K562 (cell line): ENCODE results near the gene GNAI3.

Experiments used
- EGR1 ChIP-seq: fragments of 450-650 bp; conservative IDR thresholded peaks from 2 replicates; pipeline ENCODE4 v1.6.1; 2017; ENCODE audit warnings: mild to moderate bottlenecking
- EP400 ChIP-seq: fragments of 450-650 bp; IDR thresholded peaks from 2 replicates; pipeline ENCODE4 v1.6.1; 2017; ENCODE audit warnings: antibody characterized with exemption, mild to moderate bottlenecking, moderate library complexity
- FUS ChIP-seq: fragments of 200-400 bp; formaldehyde crosslinking; optimal IDR thresholded peaks from 2 replicates; pipeline ENCODE3; 2017; ENCODE audit warnings: low read depth, low read length
- JUNB ChIP-seq: fragments of 450-650 bp; formaldehyde crosslinking; conservative IDR thresholded peaks from 2 replicates; pipeline ENCODE4 v1.4.0; 2020; ENCODE audit warnings: mild to moderate bottlenecking
- KLF13 ChIP-seq: fragments of 450-650 bp; IDR thresholded peaks from 2 replicates; pipeline ENCODE4 v1.6.1; 2016; ENCODE audit warnings: missing genetic modification characterization, low read depth, mild to moderate bottlenecking, missing compliant biosample characterization, moderate library complexity, borderline replicate concordance
- SMAD1 ChIP-seq: fragments of 150-350 bp; IDR thresholded peaks from 2 replicates; pipeline ENCODE4 v1.6.1; 2014; ENCODE audit warnings: low read length, low read depth; ENCODE audit not compliant: partially characterized antibody
- SPI1 ChIP-seq: IDR thresholded peaks from 2 replicates; pipeline ENCODE4 v1.6.1; 2011; ENCODE audit warnings: low read depth, low read length, control low read depth, borderline replicate concordance
- TOE1 ChIP-seq, 2 experiments: fragments of 450-650 bp in 1 of 2; sonication (generic) in 1 of 2; formaldehyde crosslinking in 1 of 2; IDR thresholded peaks; 2 replicates each; pipeline versions ENCODE4 v1.7.1 to v1.8.0; 2016 to 2022; ENCODE audit warnings: borderline replicate concordance in 2 of 2, mild to moderate bottlenecking in 2 of 2, antibody characterized with exemption in 1 of 2, inconsistent platforms in 1 of 2, low read depth in 1 of 2, missing genetic modification reagents in 1 of 2, moderate library complexity in 1 of 2
- ZNF121 ChIP-seq: sonication (generic); formaldehyde crosslinking; conservative IDR thresholded peaks from 2 replicates; pipeline ENCODE4 v1.8.0; 2022; ENCODE audit warnings: missing genetic modification reagents
- TF ChIP-seq, protein P1 (sequence below): fragments of 250-450 bp; sonication (Bioruptor Pico); IDR thresholded peaks from 2 replicates; pipeline ENCODE4 v1.4.0; 2020; ENCODE audit warnings: mild to moderate bottlenecking, moderate library complexity

DNA sequence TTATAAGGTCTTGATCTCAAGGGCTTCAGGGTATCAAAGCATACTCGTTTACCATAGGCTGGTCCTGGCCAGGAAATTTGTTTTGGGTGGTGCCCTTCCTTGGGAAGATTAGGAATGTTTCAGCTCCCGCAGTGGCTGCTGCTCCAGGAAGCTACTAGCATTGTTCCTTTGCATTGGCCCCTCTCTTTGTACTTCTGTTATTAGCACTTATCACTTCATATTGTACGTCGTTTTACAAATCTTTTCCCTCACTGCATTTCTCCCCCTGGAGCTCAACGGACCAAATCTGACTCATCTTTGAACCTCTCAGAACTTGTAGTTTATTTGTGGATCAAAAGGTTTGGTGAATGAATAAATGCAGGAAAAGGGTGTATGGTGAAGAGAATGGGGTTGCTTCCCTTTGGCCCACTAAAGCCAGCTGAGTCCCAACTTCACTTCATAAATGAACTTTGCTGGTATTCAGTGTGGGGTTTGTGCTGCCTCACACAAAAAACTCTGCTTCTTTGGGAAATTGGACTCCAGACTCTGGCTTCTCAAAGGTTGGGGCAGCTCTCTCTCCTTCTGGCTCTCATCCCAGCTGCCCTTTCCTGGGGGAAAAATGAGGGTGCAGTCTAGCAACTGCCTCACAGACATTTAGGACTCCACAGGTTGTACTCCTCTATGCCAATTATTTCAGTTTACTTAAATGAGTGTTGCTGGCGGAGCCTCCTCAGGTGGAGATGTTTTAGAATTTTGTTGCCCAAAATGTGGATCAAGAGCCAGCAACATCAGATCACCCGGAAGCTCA, 65.1 kb downstream of the GNAI3 start:
- no peak for TF ChIP-seq KLF13
- TF ChIP-seq, protein P1, sequence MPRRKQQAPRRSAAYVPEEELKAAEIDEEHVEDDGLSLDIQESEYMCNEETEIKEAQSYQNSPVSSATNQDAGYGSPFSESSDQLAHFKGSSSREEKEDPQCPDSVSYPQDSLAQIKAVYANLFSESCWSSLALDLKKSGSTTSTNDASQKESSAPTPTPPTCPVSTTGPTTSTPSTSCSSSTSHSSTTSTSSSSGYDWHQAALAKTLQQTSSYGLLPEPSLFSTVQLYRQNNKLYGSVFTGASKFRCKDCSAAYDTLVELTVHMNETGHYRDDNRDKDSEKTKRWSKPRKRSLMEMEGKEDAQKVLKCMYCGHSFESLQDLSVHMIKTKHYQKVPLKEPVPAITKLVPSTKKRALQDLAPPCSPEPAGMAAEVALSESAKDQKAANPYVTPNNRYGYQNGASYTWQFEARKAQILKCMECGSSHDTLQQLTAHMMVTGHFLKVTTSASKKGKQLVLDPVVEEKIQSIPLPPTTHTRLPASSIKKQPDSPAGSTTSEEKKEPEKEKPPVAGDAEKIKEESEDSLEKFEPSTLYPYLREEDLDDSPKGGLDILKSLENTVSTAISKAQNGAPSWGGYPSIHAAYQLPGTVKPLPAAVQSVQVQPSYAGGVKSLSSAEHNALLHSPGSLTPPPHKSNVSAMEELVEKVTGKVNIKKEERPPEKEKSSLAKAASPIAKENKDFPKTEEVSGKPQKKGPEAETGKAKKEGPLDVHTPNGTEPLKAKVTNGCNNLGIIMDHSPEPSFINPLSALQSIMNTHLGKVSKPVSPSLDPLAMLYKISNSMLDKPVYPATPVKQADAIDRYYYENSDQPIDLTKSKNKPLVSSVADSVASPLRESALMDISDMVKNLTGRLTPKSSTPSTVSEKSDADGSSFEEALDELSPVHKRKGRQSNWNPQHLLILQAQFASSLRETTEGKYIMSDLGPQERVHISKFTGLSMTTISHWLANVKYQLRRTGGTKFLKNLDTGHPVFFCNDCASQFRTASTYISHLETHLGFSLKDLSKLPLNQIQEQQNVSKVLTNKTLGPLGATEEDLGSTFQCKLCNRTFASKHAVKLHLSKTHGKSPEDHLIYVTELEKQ (CRISPR knock-in tag), result no peak
- TF ChIP-seq EGR1, result no peak
- no peak for TF ChIP-seq TOE1 (IDR thresholded peaks at IDR 0.05; ENCODE audit: borderline replicate concordance)
- no peak for TF ChIP-seq TOE1 (CRISPR knock-in tag; IDR thresholded peaks at IDR 0.05; ENCODE audit: borderline replicate concordance, low read depth)
- TF ChIP-seq JUNB (CRISPR knock-in tag), result no peak
- no peak for TF ChIP-seq FUS
- TF ChIP-seq EP400, result no peak
- no peak for TF ChIP-seq ZNF121 (CRISPR knock-in tag)
- TF ChIP-seq SMAD1, result no peak
- no peak for TF ChIP-seq SPI1
